Measurements from ENCODE around the gene SHC3.

The SHC3 gene

GRCh38 chr9:89160806-89161205, 17.8 kb downstream of the SHC3 start:
- DNase-seq (ENCODE audit: low read depth in 2 of 3, low spot score in 1 of 3), result no peak

- DNase-seq (ENCODE audit: low read depth in 2 of 3, low spot score in 1 of 3), result peak in 1 of 3 donors; percentile 8
Observed at GRCh38 chr9:89154651-89155336, 23.8 kb downstream of the SHC3 start.

GRCh38 chr9:89154218-89154617, 24.4 kb downstream of the SHC3 start:
- no peak for DNase-seq (ENCODE audit: low read depth in 2 of 3, low spot score in 1 of 3)

- peak in 2 of 3 donors; percentile 23 to 31 for DNase-seq (ENCODE audit: low read depth in 2 of 3, low spot score in 1 of 3)
Observed at GRCh38 chr9:89153232-89154017, 25.2 kb downstream of the SHC3 start.

GRCh38 chr9:89149726-89150125, 28.9 kb downstream of the SHC3 start:
- DNase-seq (ENCODE audit: low read depth in 2 of 3, low spot score in 1 of 3), result no peak

GRCh38 chr9:89145097-89145496, 33.5 kb downstream of the SHC3 start:
- no peak for DNase-seq (ENCODE audit: low read depth in 2 of 3, low spot score in 1 of 3)

- no peak for DNase-seq (ENCODE audit: low read depth in 2 of 3, low spot score in 1 of 3)
Observed at GRCh38 chr9:89144238-89144637, 34.4 kb downstream of the SHC3 start.

GRCh38 chr9:89143266-89143665, 35.4 kb downstream of the SHC3 start:
- no peak for DNase-seq (ENCODE audit: low read depth in 2 of 3, low spot score in 1 of 3)

- DNase-seq (ENCODE audit: low read depth in 2 of 3, low spot score in 1 of 3), result no peak
Observed at GRCh38 chr9:89139455-89139854, 39.2 kb downstream of the SHC3 start.

- no peak for DNase-seq (ENCODE audit: low read depth in 2 of 3, low spot score in 1 of 3)
Observed at GRCh38 chr9:89138463-89139390, 39.9 kb downstream of the SHC3 start.

GRCh38 chr9:89137542-89138462, 40.8 kb downstream of the SHC3 start:
- DNase-seq (ENCODE audit: low read depth in 2 of 3, low spot score in 1 of 3), result peak in 1 of 3 donors; percentile 3

GRCh38 chr9:89135591-89136166, 42.9 kb downstream of the SHC3 start:
- DNase-seq (ENCODE audit: low read depth in 2 of 3, low spot score in 1 of 3), result no peak

- DNase-seq (ENCODE audit: low read depth in 2 of 3, low spot score in 1 of 3), result no peak
Observed at GRCh38 chr9:89134709-89135108, 43.9 kb downstream of the SHC3 start.

GRCh38 chr9:89122949-89123348, 55.7 kb downstream of the SHC3 start:
- no peak for DNase-seq (ENCODE audit: low read depth in 2 of 3, low spot score in 1 of 3)

- DNase-seq (ENCODE audit: low read depth in 2 of 3, low spot score in 1 of 3), result no peak
Observed at GRCh38 chr9:89120704-89121103, 57.9 kb downstream of the SHC3 start.

- DNase-seq (ENCODE audit: low read depth in 2 of 3, low spot score in 1 of 3), result no peak
Observed at GRCh38 chr9:89116805-89117192, 61.8 kb downstream of the SHC3 start.

- no peak for DNase-seq (ENCODE audit: low read depth in 2 of 3, low spot score in 1 of 3)
Observed at GRCh38 chr9:89116064-89116804, 62.4 kb downstream of the SHC3 start.

GRCh38 chr9:89115426-89115825, 63.2 kb downstream of the SHC3 start:
- DNase-seq (ENCODE audit: low read depth in 2 of 3, low spot score in 1 of 3), result no peak

- DNase-seq (ENCODE audit: low read depth in 2 of 3, low spot score in 1 of 3), result no peak
Observed at GRCh38 chr9:89114741-89115140, 63.9 kb downstream of the SHC3 start.
